Mucosa of rectum (tissue), 2 donors: Measurements from ENCODE around the gene PLCH1.

ENCODE experiments used
- H3K27ac ChIP-seq, 2 donors: one replicate each; pipeline ENCODE4 v1.7.0; 2013; ENCODE audit warnings: inconsistent platforms in 2 of 2, low read depth in 2 of 2, low read length in 2 of 2
- H3K27me3 ChIP-seq, 2 donors: one replicate each; pipeline ENCODE4 v1.7.0; 2013; ENCODE audit warnings: low read length in 2 of 2; ENCODE audit not compliant: control insufficient read depth in 2 of 2, insufficient read depth in 2 of 2
- H3K36me3 ChIP-seq, 2 donors: one replicate each; pipeline ENCODE4 v1.7.0; 2013; ENCODE audit warnings: low read length in 2 of 2; ENCODE audit not compliant: control insufficient read depth in 2 of 2, insufficient read depth in 2 of 2
- H3K4me1 ChIP-seq, 2 donors: one replicate each; pipeline ENCODE4 v1.7.0; 2013; ENCODE audit warnings: low read length in 2 of 2, mild to moderate bottlenecking in 1 of 2; ENCODE audit not compliant: control insufficient read depth in 2 of 2, insufficient read depth in 2 of 2
- H3K4me3 ChIP-seq, 2 donors: one replicate each; pipeline ENCODE4 v1.7.0; 2013; ENCODE audit warnings: low read length in 2 of 2
- H3K9ac ChIP-seq, 2 donors: one replicate each; pipeline ENCODE4 v1.7.0; 2013; ENCODE audit warnings: low read length in 2 of 2, low read depth in 1 of 2, mild to moderate bottlenecking in 1 of 2
- H3K9me3 ChIP-seq, 2 donors: one replicate each; pipeline ENCODE4 v1.7.0; 2013; ENCODE audit warnings: low read length in 2 of 2; ENCODE audit not compliant: control insufficient read depth in 2 of 2
- donor health status: healthy.
- donor health status: Normal muscosa, but diverticular disease.

PLCH1 gene

DNA sequence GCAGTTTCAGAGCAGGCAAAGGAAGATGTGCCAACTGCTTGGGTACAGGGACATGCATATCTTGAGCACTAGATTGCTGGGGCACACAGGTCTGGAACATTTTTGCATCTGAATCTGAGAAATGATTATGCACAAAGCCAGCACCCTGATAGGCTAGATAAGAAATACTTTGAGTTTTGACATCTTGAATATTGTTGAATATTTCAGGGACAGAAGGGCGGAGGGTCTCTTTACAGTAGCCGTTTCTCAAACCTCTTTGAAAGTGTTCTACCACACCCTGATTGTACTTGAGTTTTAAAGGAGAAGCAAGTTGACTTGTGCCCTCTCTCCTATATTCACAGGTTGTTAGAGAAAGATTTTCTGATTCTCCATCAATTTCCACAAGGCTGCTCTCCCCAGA lies 263.3 kb downstream of the PLCH1 start:
- Histone ChIP-seq H3K27me3 (no peaks in the 10 kb centered on the region), H3K9ac (no peak overlapping the region), H3K4me1 (no peaks in the 10 kb centered on the region), H3K27ac (no peak overlapping the region), H3K36me3 (peaks cover 2 to 6% of the 10 kb centered on the region in 2 donors), H3K9me3 (no peaks in the 10 kb centered on the region), H3K4me3 (no peak overlapping the region)

DNA sequence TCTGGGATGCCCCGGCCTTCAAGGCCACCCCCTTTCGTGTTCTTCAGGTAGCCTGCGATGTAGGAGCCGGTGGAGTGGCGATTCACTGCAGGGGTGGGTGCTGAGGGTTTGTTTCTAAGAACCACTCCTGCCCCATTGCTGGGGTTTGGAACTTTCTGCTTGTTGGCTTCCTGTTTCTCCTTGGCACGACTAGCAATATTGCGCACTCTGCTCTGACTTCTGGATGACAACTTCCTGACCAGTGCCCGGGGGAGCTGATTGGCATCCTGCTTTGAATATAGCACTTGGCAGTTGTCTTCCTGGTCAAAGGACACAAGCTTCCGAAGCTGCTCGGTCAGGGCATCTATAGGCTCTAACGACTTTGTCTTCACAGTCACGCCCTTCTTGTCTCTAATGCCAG lies 263.8 kb downstream of the PLCH1 start:
- H3K4me3 ChIP-seq, result no peak overlapping the region
- no peaks in the 10 kb centered on the region for H3K4me1 ChIP-seq
- H3K27me3 ChIP-seq, result no peaks in the 10 kb centered on the region
- H3K36me3 ChIP-seq, result peaks cover 2 to 6% of the 10 kb centered on the region in 2 donors
- no peak overlapping the region for H3K27ac ChIP-seq
- H3K9me3 ChIP-seq, result no peaks in the 10 kb centered on the region
- H3K9ac ChIP-seq, result no peak overlapping the region

DNA sequence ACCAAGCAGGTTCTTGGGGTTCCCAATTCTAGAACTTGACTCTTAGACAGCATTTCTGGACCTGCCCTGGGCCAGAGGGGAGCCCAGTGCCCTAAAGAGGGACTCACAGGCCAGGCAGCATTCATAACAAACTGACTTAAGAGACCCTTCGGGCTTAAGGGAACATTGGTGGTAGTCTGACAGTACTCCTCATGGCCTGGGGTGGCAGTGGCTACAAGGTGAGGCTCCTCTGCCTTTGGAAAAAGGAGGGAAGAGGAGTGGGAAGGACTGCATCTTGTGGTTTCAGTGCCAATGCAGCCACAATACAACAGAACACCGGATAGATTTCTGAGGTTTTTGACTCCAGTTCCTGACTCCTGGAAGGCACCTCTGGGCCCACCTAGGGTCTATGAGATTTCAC lies 279.2 kb downstream of the PLCH1 start:
- no peaks in the 10 kb centered on the region for H3K4me1 ChIP-seq
- no peak overlapping the region for H3K9ac ChIP-seq
- no peaks in the 10 kb centered on the region for H3K36me3 ChIP-seq
- no peaks in the 10 kb centered on the region for H3K27me3 ChIP-seq
- no peaks in the 10 kb centered on the region for H3K9me3 ChIP-seq
- H3K27ac ChIP-seq, result no peak overlapping the region
- no peak overlapping the region for H3K4me3 ChIP-seq

DNA sequence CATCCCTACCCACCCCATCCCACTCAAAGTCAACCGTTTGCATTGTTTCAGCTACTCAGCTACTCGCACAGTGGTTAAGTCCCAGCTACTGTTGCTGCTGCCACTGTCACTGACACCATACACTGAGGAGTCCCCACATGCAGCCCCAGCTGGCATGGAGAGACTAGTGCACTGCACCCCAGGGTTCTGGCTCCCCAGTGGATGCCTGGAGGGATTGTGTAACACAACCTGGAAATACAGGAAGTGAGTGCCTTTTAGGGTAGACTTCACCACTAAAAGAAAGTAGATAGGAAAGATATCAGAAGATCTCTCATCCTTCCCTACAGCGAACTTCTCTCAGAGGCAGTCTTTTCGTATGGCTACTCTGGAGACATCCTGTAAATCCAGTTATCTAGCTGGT lies 282.2 kb downstream of the PLCH1 start:
- no peak overlapping the region for H3K4me3 ChIP-seq
- H3K4me1 ChIP-seq, result no peaks in the 10 kb centered on the region
- H3K27ac ChIP-seq, result no peak overlapping the region
- no peaks in the 10 kb centered on the region for H3K27me3 ChIP-seq
- no peaks in the 10 kb centered on the region for H3K9me3 ChIP-seq
- H3K9ac ChIP-seq, result no peak overlapping the region
- H3K36me3 ChIP-seq, result no peaks in the 10 kb centered on the region

DNA sequence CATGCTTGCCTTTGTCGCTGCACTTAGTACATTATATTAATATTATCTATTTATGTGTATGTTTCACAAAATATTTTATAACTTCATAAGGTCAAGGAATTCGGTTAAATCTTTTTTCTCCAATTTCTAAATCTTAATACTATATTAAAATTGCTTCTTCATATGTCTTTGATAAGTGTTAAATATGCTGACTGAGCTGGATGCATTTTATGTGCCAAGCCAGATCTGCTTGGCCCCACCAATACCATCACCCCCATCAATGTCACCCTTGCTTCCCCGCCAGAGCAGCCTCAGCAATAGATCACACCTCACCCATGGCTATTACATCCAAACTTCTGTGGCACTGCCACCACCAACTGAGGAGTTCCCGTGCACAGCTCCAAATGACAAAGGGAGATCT lies 287.3 kb downstream of the PLCH1 start:
- Histone ChIP-seq H3K9ac (no peak overlapping the region), H3K27ac (no peak overlapping the region), H3K36me3 (no peaks in the 10 kb centered on the region), H3K9me3 (no peaks in the 10 kb centered on the region), H3K4me1 (no peaks in the 10 kb centered on the region), H3K4me3 (no peak overlapping the region), H3K27me3 (no peaks in the 10 kb centered on the region)

DNA sequence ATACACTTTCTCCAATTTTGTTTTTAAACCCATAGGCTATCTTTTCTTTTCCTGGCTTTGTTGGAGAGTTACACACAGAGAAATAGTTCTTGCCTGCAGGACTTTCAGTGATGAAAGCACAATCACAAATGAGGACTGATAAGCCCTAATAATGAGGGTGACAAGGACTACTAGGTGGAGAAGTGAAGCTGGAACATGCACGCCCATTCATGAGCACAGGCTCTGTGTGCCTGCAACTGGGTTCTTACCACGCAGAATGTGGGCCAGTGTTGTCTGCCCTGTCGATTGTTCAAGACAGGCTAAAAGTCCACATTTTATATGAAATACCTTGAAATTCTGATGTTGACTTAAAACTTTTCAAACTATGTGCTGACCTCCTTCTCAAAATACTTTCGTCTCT lies 289.1 kb downstream of the PLCH1 start:
- Histone ChIP-seq H3K9me3 (no peaks in the 10 kb centered on the region), H3K4me3 (no peak overlapping the region), H3K36me3 (no peaks in the 10 kb centered on the region), H3K4me1 (no peaks in the 10 kb centered on the region), H3K27ac (no peak overlapping the region), H3K9ac (no peak overlapping the region), H3K27me3 (no peaks in the 10 kb centered on the region)

DNA sequence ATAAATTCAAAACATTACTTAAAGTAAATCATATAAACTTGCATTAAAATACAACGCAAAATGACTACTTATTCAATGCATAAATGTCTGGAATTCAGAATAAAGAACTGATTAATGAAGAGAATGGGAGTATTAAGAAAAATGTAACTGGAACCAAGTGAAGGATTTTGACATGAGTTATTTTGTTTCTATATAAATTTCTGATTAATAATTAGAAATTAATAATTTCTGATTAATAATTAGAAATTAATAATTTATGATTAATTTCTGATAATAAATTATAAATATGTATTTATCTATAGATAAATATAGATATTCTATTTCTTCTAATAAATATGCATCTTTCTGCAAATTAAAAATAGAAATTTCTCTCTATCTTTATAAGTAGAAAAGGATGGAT lies 291.4 kb downstream of the PLCH1 start:
- no peak overlapping the region for H3K27ac ChIP-seq
- H3K9ac ChIP-seq, result no peak overlapping the region
- no peaks in the 10 kb centered on the region for H3K9me3 ChIP-seq
- H3K36me3 ChIP-seq, result no peaks in the 10 kb centered on the region
- no peak overlapping the region for H3K4me3 ChIP-seq
- H3K4me1 ChIP-seq, result no peaks in the 10 kb centered on the region
- no peaks in the 10 kb centered on the region for H3K27me3 ChIP-seq

DNA sequence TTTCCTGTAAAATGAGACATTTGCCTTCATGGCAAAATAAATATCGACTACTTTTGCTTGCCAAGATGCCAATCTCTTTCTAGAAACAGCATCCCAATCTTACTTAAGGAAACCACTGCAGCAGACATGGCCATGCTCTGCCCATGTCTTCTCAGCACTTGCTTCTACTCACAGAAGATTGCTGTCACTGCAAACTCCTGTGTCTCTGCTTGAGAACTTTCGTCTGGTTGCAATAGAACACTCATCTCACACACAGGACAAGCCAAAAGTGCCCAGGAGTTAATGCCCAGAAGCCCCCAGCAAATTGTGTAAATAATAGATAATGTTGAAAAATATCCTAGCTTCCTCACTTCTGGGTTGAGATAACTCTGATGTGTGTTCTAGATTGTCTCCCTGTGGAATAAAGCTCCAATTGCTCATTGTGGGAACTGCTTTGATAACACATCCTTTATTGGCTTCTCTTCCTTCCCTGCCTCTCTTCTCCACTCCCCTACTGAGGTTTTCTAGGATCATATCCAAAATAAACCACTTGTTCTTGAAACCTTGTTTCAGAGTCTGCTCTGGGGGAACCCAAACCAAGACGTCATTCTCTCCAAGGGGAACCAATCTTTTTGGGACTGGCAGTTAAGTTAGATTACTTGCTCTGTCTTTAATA lies 295.1 kb downstream of the PLCH1 start:
- no peak overlapping the region for H3K4me3 ChIP-seq
- no peaks in the 10 kb centered on the region for H3K27me3 ChIP-seq
- H3K36me3 ChIP-seq, result no peaks in the 10 kb centered on the region
- H3K27ac ChIP-seq, result no peak overlapping the region
- no peaks in the 10 kb centered on the region for H3K4me1 ChIP-seq
- no peak overlapping the region for H3K9ac ChIP-seq
- H3K9me3 ChIP-seq, result no peaks in the 10 kb centered on the region

DNA sequence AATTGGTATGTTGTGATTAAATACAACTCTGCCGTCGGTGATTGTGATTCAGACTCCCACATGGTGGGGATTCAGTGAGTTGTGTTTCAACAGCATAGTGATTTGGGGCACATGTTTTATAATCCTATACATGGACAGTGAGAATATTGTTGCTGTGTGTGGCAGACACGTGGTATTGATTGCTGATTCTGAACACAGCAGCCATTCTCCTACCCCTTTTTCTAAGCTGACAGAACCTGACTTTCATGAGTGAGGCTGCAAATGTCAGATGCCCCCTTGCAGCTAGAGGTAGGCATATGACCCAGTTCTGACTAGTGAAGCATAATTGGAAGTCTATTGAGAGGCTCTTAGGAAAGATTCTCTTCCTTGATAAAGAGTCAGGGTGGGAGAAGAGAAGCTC lies 296.3 kb downstream of the PLCH1 start:
- H3K27ac ChIP-seq, result no peak overlapping the region
- peaks cover 0 to 2% of the 10 kb centered on the region in 2 donors for H3K4me1 ChIP-seq
- no peaks in the 10 kb centered on the region for H3K9me3 ChIP-seq
- no peak overlapping the region for H3K9ac ChIP-seq
- no peak overlapping the region for H3K4me3 ChIP-seq
- H3K36me3 ChIP-seq, result no peaks in the 10 kb centered on the region
- no peaks in the 10 kb centered on the region for H3K27me3 ChIP-seq

DNA sequence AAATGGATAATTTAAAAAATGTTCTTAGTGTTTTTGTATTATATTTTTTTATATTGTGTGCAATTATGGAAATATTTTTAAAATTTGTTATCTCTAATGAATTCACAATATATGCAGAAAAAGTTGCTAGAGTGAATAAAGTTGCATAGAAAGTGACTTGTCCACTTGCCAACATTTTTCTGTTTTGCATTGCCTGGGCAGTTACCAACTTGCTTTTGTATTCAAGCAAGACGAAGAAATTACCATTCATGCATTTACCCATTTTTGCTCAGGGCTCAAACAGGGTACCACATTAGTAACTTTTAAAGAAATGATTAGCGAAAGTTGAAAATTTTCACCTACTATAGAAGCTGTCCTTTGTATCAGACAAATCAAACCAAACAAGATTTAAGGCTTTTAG lies 298.5 kb downstream of the PLCH1 start:
- Histone ChIP-seq H3K4me3 (no peak overlapping the region), H3K36me3 (no peaks in the 10 kb centered on the region), H3K27me3 (no peaks in the 10 kb centered on the region), H3K4me1 (peaks cover 0 to 2% of the 10 kb centered on the region in 2 donors), H3K27ac (no peak overlapping the region), H3K9ac (no peak overlapping the region), H3K9me3 (no peaks in the 10 kb centered on the region)

DNA sequence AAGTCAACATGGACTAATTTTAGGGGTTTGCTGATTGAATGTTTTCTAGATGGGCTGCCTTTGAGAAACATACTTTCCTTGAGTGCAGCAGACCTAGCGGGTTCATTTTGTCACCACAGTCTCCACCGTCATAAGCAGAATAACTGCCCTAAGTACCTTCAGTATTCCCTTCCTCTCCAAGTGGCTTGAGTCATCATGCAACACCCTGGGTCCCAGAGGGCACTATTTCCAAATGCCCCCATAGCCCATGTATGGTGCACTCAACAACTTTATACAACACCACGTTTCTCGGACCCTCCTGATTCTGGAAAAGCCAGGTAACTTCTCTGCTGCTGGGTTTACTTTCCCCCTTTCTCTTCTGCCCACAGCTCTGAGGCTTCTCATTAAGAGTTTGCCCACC lies 300.1 kb downstream of the PLCH1 start:
- H3K27ac ChIP-seq, result no peak overlapping the region
- H3K4me1 ChIP-seq, result peaks cover 0 to 2% of the 10 kb centered on the region in 2 donors
- H3K36me3 ChIP-seq, result no peaks in the 10 kb centered on the region
- H3K27me3 ChIP-seq, result no peaks in the 10 kb centered on the region
- H3K9me3 ChIP-seq, result no peaks in the 10 kb centered on the region
- no peak overlapping the region for H3K9ac ChIP-seq
- no peak overlapping the region for H3K4me3 ChIP-seq
